ENCODE data around the gene KRAS. TPM values are rescaled to one million over a fixed set of nuclear protein-coding genes. Genes with fewer than 3 reads are reported as not detected.

Gene KRAS
- total RNA-seq, 1 experiment from 2014 or later: 6.2 TPM

DNA sequence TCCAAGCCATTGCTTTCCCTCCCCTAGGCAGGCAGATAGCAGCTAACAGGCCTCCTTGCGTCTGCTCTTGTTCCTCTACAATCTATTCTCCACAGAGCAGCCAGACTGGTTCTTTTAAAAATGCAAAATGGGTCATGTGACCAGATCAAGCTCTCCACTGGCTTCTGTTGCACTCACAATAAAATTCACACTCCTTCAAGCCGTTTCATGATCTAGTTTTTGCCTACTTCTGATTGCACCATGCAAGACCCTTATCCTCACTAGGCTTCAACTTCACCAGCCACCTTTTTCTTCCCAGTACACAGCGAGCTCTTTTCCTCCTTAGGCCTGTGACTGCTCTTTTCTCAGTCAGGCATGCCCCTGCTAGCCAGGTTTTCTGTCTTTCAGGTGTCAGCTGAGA is 6.1 kb upstream of the KRAS start:
- Histone ChIP-seq H3K27me3 (ENCODE audit: low read length) (0 out of 2 replicates have a peak, but pooled peaks cover 5% of the 10 kb centered on the region), H3K4me3 (ENCODE audit: low read length) (no peak overlapping the region), H3K9ac (ENCODE audit: low read length) (no peak overlapping the region), H2AFZ (ENCODE audit: low read length) (no peak overlapping the region), H3K9me3 (ENCODE audit: low read length) (no peaks in the 10 kb centered on the region), H3K4me1 (ENCODE audit: insufficient read depth, low read length) (peaks cover 2% of the 10 kb centered on the region), H3K36me3 (ENCODE audit: low read depth, low read length) (no peaks in the 10 kb centered on the region), H3K9me2 (replicated peaks; ENCODE audit: low read length) (no peaks in the 10 kb centered on the region), H3F3A (ENCODE audit: low read length, unreplicated experiment) (no peaks in the 10 kb centered on the region), H3K4me2 (ENCODE audit: low read length) (no peak overlapping the region), H3K79me2 (ENCODE audit: low read length) (no peaks in the 10 kb centered on the region), H3K27ac (ENCODE audit: low read length) (no peak overlapping the region), H4K20me1 (ENCODE audit: low read length) (no peaks in the 10 kb centered on the region)
- no peak for DNase-seq
- BruUV-seq (replicated peaks): no TSS peak
- ATAC-seq: no peak
- ChIA-PET CTCF (no interaction called here), POLR2A (ENCODE audit: unreplicated experiment) (no interaction called here)
- TF ChIP-seq, protein P1, sequence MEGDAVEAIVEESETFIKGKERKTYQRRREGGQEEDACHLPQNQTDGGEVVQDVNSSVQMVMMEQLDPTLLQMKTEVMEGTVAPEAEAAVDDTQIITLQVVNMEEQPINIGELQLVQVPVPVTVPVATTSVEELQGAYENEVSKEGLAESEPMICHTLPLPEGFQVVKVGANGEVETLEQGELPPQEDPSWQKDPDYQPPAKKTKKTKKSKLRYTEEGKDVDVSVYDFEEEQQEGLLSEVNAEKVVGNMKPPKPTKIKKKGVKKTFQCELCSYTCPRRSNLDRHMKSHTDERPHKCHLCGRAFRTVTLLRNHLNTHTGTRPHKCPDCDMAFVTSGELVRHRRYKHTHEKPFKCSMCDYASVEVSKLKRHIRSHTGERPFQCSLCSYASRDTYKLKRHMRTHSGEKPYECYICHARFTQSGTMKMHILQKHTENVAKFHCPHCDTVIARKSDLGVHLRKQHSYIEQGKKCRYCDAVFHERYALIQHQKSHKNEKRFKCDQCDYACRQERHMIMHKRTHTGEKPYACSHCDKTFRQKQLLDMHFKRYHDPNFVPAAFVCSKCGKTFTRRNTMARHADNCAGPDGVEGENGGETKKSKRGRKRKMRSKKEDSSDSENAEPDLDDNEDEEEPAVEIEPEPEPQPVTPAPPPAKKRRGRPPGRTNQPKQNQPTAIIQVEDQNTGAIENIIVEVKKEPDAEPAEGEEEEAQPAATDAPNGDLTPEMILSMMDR (conservative IDR thresholded peaks at IDR 0.05; ENCODE audit: low read depth, low read length): no peak
- TF ChIP-seq EZH2phosphoT487 (IDR thresholded peaks at IDR 0.05; ENCODE audit: borderline replicate concordance, low read length) (no peak), EZH2 (IDR thresholded peaks at IDR 0.05; ENCODE audit: low read length, unreplicated experiment) (no peak)
- intact Hi-C loops (cut with micrococcal nuclease): no loop called here

DNA sequence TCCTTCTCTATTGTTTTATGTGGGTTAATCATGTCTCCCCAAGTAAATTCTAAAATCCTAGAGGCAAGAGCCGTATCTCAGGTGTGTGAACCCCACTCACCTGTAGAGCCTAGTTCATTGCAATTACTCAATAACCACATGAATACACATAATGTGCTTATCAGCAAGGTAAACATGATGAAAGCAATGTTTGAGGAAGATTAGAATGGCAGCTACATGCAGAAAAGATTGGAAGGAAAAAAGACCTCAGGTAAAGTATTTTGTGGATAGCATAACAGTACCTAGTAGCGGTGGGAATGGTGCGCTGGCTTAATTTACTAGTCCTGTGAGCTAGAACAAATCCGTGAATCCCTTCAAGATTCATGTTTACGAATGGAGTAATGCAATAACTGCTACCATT is 5.3 kb upstream of the KRAS start:
- H3K4me1 ChIP-seq (ENCODE audit: insufficient read depth, low read length): peaks cover 6% of the 10 kb centered on the region
- DNase-seq (no peak), ATAC-seq (no peak)
- H4K20me1 ChIP-seq (ENCODE audit: low read length): no peaks in the 10 kb centered on the region
- no peak overlapping the region for H3K4me2 ChIP-seq (ENCODE audit: low read length)
- ChIA-PET POLR2A (ENCODE audit: unreplicated experiment) (no interaction called here), CTCF (no interaction called here)
- H3K9ac ChIP-seq (ENCODE audit: low read length): no peak overlapping the region
- BruUV-seq (replicated peaks): no TSS peak
- no peak overlapping the region for H2AFZ ChIP-seq (ENCODE audit: low read length)
- no peaks in the 10 kb centered on the region for H3K79me2 ChIP-seq (ENCODE audit: low read length)
- H3K27me3 ChIP-seq (ENCODE audit: low read length): 0 out of 2 replicates have a peak, but pooled peaks cover 5% of the 10 kb centered on the region
- no peaks in the 10 kb centered on the region for H3K36me3 ChIP-seq (ENCODE audit: low read depth, low read length)
- H3F3A ChIP-seq (ENCODE audit: low read length, unreplicated experiment): no peaks in the 10 kb centered on the region
- no peaks in the 10 kb centered on the region for H3K9me2 ChIP-seq (replicated peaks; ENCODE audit: low read length)
- intact Hi-C loops (cut with micrococcal nuclease): no loop called here
- H3K9me3 ChIP-seq (ENCODE audit: low read length): no peaks in the 10 kb centered on the region
- H3K4me3 ChIP-seq (ENCODE audit: low read length): no peak overlapping the region
- no peak overlapping the region for H3K27ac ChIP-seq (ENCODE audit: low read length)
- no peak for TF ChIP-seq EZH2phosphoT487 (IDR thresholded peaks at IDR 0.05; ENCODE audit: borderline replicate concordance, low read length)
- no peak for TF ChIP-seq EZH2 (IDR thresholded peaks at IDR 0.05; ENCODE audit: low read length, unreplicated experiment)
- TF ChIP-seq, protein P1 (conservative IDR thresholded peaks at IDR 0.05; ENCODE audit: low read depth, low read length): no peak

DNA sequence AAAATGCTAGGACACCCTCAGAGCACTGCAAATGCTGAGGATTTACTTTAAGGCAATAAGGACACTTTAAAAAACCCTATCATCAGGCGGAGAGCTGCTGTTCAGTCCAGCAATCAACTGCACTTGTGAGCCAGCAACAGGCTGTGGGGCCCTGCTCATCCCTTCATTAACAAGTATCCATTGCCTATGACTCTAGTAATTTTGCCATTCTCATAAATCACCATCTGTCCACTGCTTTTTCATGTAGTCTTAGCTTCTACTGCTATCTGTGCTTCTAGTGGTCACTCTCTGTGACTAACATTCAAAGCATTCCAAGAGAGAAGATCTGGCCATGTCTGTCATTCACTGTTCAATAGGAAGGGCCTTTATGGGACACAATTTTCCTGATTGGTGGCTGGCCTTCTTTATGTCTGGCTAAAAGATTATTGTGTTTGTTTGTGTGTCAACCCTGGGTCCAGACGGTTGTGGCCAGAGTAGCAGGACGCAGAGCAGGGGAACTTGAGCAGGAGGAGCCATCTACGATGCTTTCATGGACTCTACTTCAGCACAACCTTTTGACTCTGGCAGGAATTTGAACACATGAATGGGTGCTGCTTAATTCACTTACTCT is 3.6 kb upstream of the KRAS start:
- peaks cover 10% of the 10 kb centered on the region for H3K4me1 ChIP-seq (ENCODE audit: insufficient read depth, low read length)

More for the DNA sequence above, 3.6 kb upstream of the KRAS start:
- intact Hi-C loops (cut with micrococcal nuclease): no loop called here
- BruUV-seq (replicated peaks): no TSS peak
- Histone ChIP-seq H3K79me2 (ENCODE audit: low read length) (peaks cover 9% of the 10 kb centered on the region), H3K4me3 (ENCODE audit: low read length) (no peak overlapping the region), H3K9me3 (ENCODE audit: low read length) (no peaks in the 10 kb centered on the region), H3K9me2 (replicated peaks; ENCODE audit: low read length) (no peaks in the 10 kb centered on the region), H3K36me3 (ENCODE audit: low read depth, low read length) (no peaks in the 10 kb centered on the region), H3K4me2 (ENCODE audit: low read length) (no peak overlapping the region), H3K27ac (ENCODE audit: low read length) (no peak overlapping the region), H4K20me1 (ENCODE audit: low read length) (no peaks in the 10 kb centered on the region), H2AFZ (ENCODE audit: low read length) (no peak overlapping the region), H3K27me3 (ENCODE audit: low read length) (no peaks in the 10 kb centered on the region), H3F3A (ENCODE audit: low read length, unreplicated experiment) (no peaks in the 10 kb centered on the region), H3K9ac (ENCODE audit: low read length) (no peak overlapping the region)
- CTCF ChIA-PET: no interaction called here
- POLR2A ChIA-PET (ENCODE audit: unreplicated experiment): no interaction called here
- TF ChIP-seq, protein P1 (conservative IDR thresholded peaks at IDR 0.05; ENCODE audit: low read depth, low read length): no peak
- TF ChIP-seq EZH2phosphoT487 (IDR thresholded peaks at IDR 0.05; ENCODE audit: borderline replicate concordance, low read length): no peak
- TF ChIP-seq EZH2 (IDR thresholded peaks at IDR 0.05; ENCODE audit: low read length, unreplicated experiment): no peak
- ATAC-seq: no peak
- no peak for DNase-seq

All from PC-3 (cell line).